ENCODE measurements around the gene BCL2L13. TPM values are rescaled to one million over a fixed set of nuclear protein-coding genes. Genes with fewer than 3 reads are reported as not detected.

Gene BCL2L13
- total RNA-seq, 1 donor from 2014 or later = 33.9 TPM

GRCh38 chr22:17597217-17597616 is 41.3 kb upstream of the BCL2L13 start:
- no peak for DNase-seq (ENCODE audit: low spot score in 2 of 2, unreplicated experiment in 2 of 2)
- H3K36me3 Mint-ChIP-seq = peaks cover 51% of the 10 kb centered on the region
- H3K27ac Mint-ChIP-seq = no peak overlapping the region
- H3K9me3 Mint-ChIP-seq = peaks cover 5% of the 10 kb centered on the region
- no peak for TF ChIP-seq CTCF (IDR thresholded peaks at IDR 0.05; ENCODE audit: unreplicated experiment)
- H3K4me1 Mint-ChIP-seq = no peaks in the 10 kb centered on the region
- H3K27me3 Mint-ChIP-seq (ENCODE audit: low read depth) = no peaks in the 10 kb centered on the region
- H3K4me3 Mint-ChIP-seq = no peak overlapping the region

- Mint-ChIP-seq H3K4me3 (no peak overlapping the region), H3K4me1 (no peaks in the 10 kb centered on the region), H3K27ac (no peak overlapping the region), H3K27me3 (ENCODE audit: low read depth) (no peaks in the 10 kb centered on the region), H3K36me3 (peaks cover 44% of the 10 kb centered on the region), H3K9me3 (peaks cover 5% of the 10 kb centered on the region)
- no peak for TF ChIP-seq CTCF (IDR thresholded peaks at IDR 0.05; ENCODE audit: unreplicated experiment)
- no peak for DNase-seq (ENCODE audit: low spot score in 2 of 2, unreplicated experiment in 2 of 2)
Observed at GRCh38 chr22:17598318-17598717, 40.2 kb upstream of the BCL2L13 start.

DNA sequence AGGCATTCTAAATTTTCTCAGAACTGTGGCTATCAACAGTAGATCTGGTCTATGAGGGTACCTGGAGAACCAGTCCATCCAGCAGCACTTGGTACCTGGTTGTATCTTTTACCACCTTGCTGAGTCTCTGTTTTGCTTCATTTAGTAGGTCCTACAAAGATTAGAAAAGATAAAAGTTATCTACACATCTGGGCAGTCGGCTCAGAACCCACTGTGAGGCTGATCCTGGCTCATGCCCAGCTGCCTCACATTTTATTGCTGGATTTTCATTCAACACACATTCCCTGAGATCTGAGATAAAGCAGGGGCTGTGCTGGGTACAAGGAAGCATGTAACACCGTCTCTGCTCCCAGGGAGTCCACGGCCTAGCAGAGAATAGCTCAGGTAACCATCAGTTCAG is 37.5 kb upstream of the BCL2L13 start:
- Mint-ChIP-seq H3K4me1 (no peaks in the 10 kb centered on the region), H3K9me3 (peaks cover 5% of the 10 kb centered on the region), H3K36me3 (peaks cover 29% of the 10 kb centered on the region), H3K27ac (no peak overlapping the region), H3K4me3 (no peak overlapping the region), H3K27me3 (ENCODE audit: low read depth) (no peaks in the 10 kb centered on the region)
- no peak for DNase-seq (ENCODE audit: low spot score in 2 of 2, unreplicated experiment in 2 of 2)
- no peak for TF ChIP-seq CTCF (IDR thresholded peaks at IDR 0.05; ENCODE audit: unreplicated experiment)

DNA sequence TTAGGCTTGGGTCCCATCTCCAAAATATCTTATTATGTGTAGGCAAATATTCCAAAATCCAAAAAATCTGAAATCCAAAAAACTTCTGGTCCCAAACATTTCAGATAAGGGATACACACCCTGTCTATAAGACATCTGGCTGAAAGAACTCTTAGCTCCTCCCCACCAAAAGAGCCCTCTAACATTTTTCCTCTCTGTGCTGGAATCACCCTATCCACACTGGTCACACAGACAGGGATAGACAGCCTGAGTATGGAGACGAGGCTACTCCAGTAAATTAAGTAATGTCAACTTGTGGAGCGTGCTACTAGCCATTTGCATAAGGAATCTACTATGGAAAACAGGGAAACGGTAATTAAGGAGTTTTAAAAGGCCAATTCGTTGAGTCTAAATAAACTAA is 34.9 kb upstream of the BCL2L13 start:
- H3K4me1 Mint-ChIP-seq = no peaks in the 10 kb centered on the region
- TF ChIP-seq CTCF (IDR thresholded peaks at IDR 0.05; ENCODE audit: unreplicated experiment) = no peak
- H3K27me3 Mint-ChIP-seq (ENCODE audit: low read depth) = no peaks in the 10 kb centered on the region
- no peak overlapping the region for H3K4me3 Mint-ChIP-seq
- no peak for DNase-seq (ENCODE audit: low spot score in 2 of 2, unreplicated experiment in 2 of 2)
- H3K27ac Mint-ChIP-seq = no peak overlapping the region
- H3K9me3 Mint-ChIP-seq = no peaks in the 10 kb centered on the region
- H3K36me3 Mint-ChIP-seq = peaks cover 9% of the 10 kb centered on the region

- H3K36me3 Mint-ChIP-seq = peaks cover 16% of the 10 kb centered on the region
- no peaks in the 10 kb centered on the region for H3K9me3 Mint-ChIP-seq
- no peak overlapping the region for H3K27ac Mint-ChIP-seq
- no peak overlapping the region for H3K4me3 Mint-ChIP-seq
- TF ChIP-seq CTCF (IDR thresholded peaks at IDR 0.05; ENCODE audit: unreplicated experiment) = no peak
- H3K27me3 Mint-ChIP-seq (ENCODE audit: low read depth) = no peaks in the 10 kb centered on the region
- no peak for DNase-seq (ENCODE audit: low spot score in 2 of 2, unreplicated experiment in 2 of 2)
- H3K4me1 Mint-ChIP-seq = no peaks in the 10 kb centered on the region
Observed at GRCh38 chr22:17606496-17606895, 32.1 kb upstream of the BCL2L13 start.

DNA sequence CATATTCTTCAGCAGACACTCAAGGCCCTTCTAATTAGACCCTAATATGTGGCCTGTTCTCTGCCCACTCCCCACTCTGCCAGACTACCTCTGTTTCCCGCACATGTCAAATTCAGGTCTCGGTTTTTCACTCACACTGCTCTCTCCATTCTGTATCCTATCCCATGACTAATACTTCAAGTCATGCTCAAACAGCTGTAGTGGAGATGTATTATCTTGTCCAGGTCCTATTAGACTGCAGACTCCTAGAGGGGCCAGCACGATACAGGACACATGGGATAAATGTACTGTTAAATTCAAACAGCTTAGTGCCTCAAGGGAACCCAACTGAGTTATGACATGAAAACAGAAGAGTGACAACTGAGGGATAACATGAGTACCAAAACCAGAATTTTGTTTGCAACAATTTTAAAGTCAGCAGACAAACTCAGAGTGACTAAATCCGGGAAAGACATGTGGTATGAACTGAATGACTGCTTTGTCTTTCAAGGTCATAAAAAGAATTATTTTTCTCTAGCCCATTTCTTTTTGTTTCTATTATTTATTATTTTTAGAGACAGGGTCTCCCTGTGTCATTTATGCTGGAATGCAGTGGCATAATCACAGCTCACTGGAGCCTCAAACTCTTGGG is 30.6 kb upstream of the BCL2L13 start:
- Mint-ChIP-seq H3K4me3 (no peak overlapping the region), H3K27ac (no peak overlapping the region), H3K9me3 (no peaks in the 10 kb centered on the region), H3K36me3 (peaks cover 23% of the 10 kb centered on the region), H3K4me1 (no peaks in the 10 kb centered on the region), H3K27me3 (ENCODE audit: low read depth) (no peaks in the 10 kb centered on the region)
- DNase-seq (ENCODE audit: low spot score in 2 of 2, unreplicated experiment in 2 of 2) = no peak
- TF ChIP-seq CTCF (IDR thresholded peaks at IDR 0.05; ENCODE audit: unreplicated experiment) = no peak

Measured in mesothelial cell of epicardium (in vitro differentiated cells).